CD4-positive, alpha-beta T cell (primary cell): ENCODE results near the gene MFN2. TPM values are rescaled to one million over a fixed set of nuclear protein-coding genes. Genes with fewer than 3 reads are reported as not detected.

Experiments used
- ATAC-seq: fragments of 200-7000 bp; cut with Tn5 transposase; one replicate; pipeline ENCODE4 v1.10.0; 2022; ENCODE audit warnings: mild to moderate bottlenecking; ENCODE audit not compliant: poor library complexity
- CTCF ChIA-PET: fragments of 350-600 bp; sonication (Branson Sonifier 250); formaldehyde crosslinking; loops from one replicate; lab custom pipeline; 2021; ENCODE audit warnings: antibody characterized with exemption, inconsistent platforms; lab: Charles Lee
- POLR2A ChIA-PET: fragments of 350-600 bp; sonication (Branson Sonifier 250); formaldehyde crosslinking; loops from one replicate; lab custom pipeline; 2021; ENCODE audit warnings: antibody characterized with exemption, inconsistent platforms; lab: Charles Lee
- DNase-seq, 14 experiments: peaks; one replicate each; pipeline ENCODE4 v3.0.0-alpha.2; 2013 to 2020; ENCODE audit warnings: mixed read lengths in 2 of 14
- H3K27ac ChIP-seq, 2 donors: one replicate each; pipeline versions ENCODE4 v1.5.1 to v1.7.0; 2013; ENCODE audit warnings: low read length in 2 of 2, low read depth in 1 of 2, mild to moderate bottlenecking in 1 of 2
- H3K27me3 ChIP-seq, 2 experiments: 1 replicate in 1 of 2; 2 replicates in 1 of 2; pipeline versions ENCODE4 v1.6.1 to v1.7.0; 2013; ENCODE audit warnings: low read length in 2 of 2, control low read depth in 1 of 2, mild to moderate bottlenecking in 1 of 2, moderate library complexity in 1 of 2; ENCODE audit not compliant: insufficient read depth in 2 of 2, control insufficient read depth in 1 of 2
- H3K36me3 ChIP-seq: one replicate; pipeline ENCODE4 v1.6.1; 2013; ENCODE audit warnings: low read length, control low read depth; ENCODE audit not compliant: insufficient read depth
- H3K4me1 ChIP-seq: one replicate; pipeline ENCODE4 v1.6.1; 2013; ENCODE audit warnings: low read length, control low read depth; ENCODE audit not compliant: insufficient read depth
- H3K4me3 ChIP-seq: one replicate; pipeline ENCODE4 v1.5.1; 2013; ENCODE audit warnings: mild to moderate bottlenecking, low read length, moderate library complexity
- H3K9me3 ChIP-seq, 2 experiments: 1 replicate in 1 of 2; 2 replicates in 1 of 2; pipeline versions ENCODE4 v1.6.1 to v1.7.0; 2013; ENCODE audit warnings: low read length in 2 of 2, mild to moderate bottlenecking in 2 of 2, control low read depth in 1 of 2, moderate library complexity in 1 of 2; ENCODE audit not compliant: control insufficient read depth in 1 of 2, insufficient read depth in 1 of 2
- H3K27ac Mint-ChIP-seq: one replicate; pipeline ENCODE4 v1.8.0; 2020; ENCODE audit warnings: mixed read lengths
- H3K27me3 Mint-ChIP-seq: one replicate; pipeline ENCODE4 v1.8.0; 2021; ENCODE audit warnings: mixed read lengths
- H3K36me3 Mint-ChIP-seq: one replicate; pipeline ENCODE4 v1.8.0; 2021; ENCODE audit warnings: low read depth, mixed read lengths
- H3K4me1 Mint-ChIP-seq: one replicate; pipeline ENCODE4 v1.8.0; 2021; ENCODE audit warnings: low read depth, mixed read lengths
- H3K4me3 Mint-ChIP-seq: one replicate; pipeline ENCODE4 v1.8.0; 2020; ENCODE audit warnings: mild to moderate bottlenecking, mixed read lengths
- H3K9me3 Mint-ChIP-seq: one replicate; pipeline ENCODE4 v1.8.0; 2020; ENCODE audit warnings: mixed read lengths
- CTCF ChIP-seq: fragments of 200-600 bp; IDR thresholded peaks from one replicate; pipeline ENCODE4 v1.8.0; 2022; ENCODE audit warnings: antibody characterized with exemption, mild to moderate bottlenecking
- intact Hi-C, 2 experiments: fragments of 100-400 bp; cut with DNase I in 1 of 2; cut with micrococcal nuclease in 1 of 2; formaldehyde crosslinking; loops; one replicate each; pipeline versions ENCODE4 v1.15.1 to v1.9.0; 2023 to 2025; cut with DNase I, micrococcal nuclease
- total RNA-seq, 174 experiments: library from RNA in 2 of 174; stranded (reverse) in 2 of 174; gene quantifications; one replicate each; pipeline ENCODE4 v1.2.3 and lab custom pipeline; 2021 to 2026

MFN2 gene
- total RNA-seq, 2 experiments from 2014 or later, result 33.0 to 38.1 TPM

GRCh38 chr1:12047120-12047876 lies 67.1 kb downstream of the MFN2 start:
- H3K27me3 ChIP-seq, result no peaks in the 10 kb centered on the region
- H3K36me3 Mint-ChIP-seq, result no peaks in the 10 kb centered on the region
- ATAC-seq (peak; percentile 56), DNase-seq (peak in 6 of 14 experiments; percentile 13 to 68 (median 38))
- H3K27ac ChIP-seq, result no peak overlapping the region
- no peak for TF ChIP-seq CTCF
- H3K9me3 ChIP-seq, result no peaks in the 10 kb centered on the region
- ChIA-PET CTCF (no interaction called here), POLR2A (no interaction called here)
- no peaks in the 10 kb centered on the region for H3K9me3 Mint-ChIP-seq
- H3K27ac Mint-ChIP-seq, result no peak overlapping the region
- H3K4me3 Mint-ChIP-seq, result no peak overlapping the region
- H3K4me1 ChIP-seq, result peaks cover 27% of the 10 kb centered on the region
- H3K4me3 ChIP-seq, result peak overlapping the region; percentile 28
- no peaks in the 10 kb centered on the region for H3K27me3 Mint-ChIP-seq
- no peaks in the 10 kb centered on the region for H3K36me3 ChIP-seq
- intact Hi-C loops, result no loop called here
- H3K4me1 Mint-ChIP-seq, result no peaks in the 10 kb centered on the region

- Histone ChIP-seq H3K4me1 (peaks cover 29% of the 10 kb centered on the region), H3K27ac (no peak overlapping the region), H3K9me3 (no peaks in the 10 kb centered on the region), H3K27me3 (no peaks in the 10 kb centered on the region), H3K4me3 (no peak overlapping the region), H3K36me3 (no peaks in the 10 kb centered on the region)
- H3K4me1 Mint-ChIP-seq, result no peaks in the 10 kb centered on the region
- H3K9me3 Mint-ChIP-seq, result no peaks in the 10 kb centered on the region
- H3K36me3 Mint-ChIP-seq, result no peaks in the 10 kb centered on the region
- ChIA-PET POLR2A (no interaction called here), CTCF (no interaction called here)
- intact Hi-C loops, result no loop called here
- TF ChIP-seq CTCF, result no peak
- DNase-seq (no peak), ATAC-seq (no peak)
- no peaks in the 10 kb centered on the region for H3K27me3 Mint-ChIP-seq
- H3K27ac Mint-ChIP-seq, result no peak overlapping the region
- no peak overlapping the region for H3K4me3 Mint-ChIP-seq
Measured at GRCh38 chr1:12048372-12048771, 68.1 kb downstream of the MFN2 start.

- no peak for DNase-seq
- H3K4me3 ChIP-seq, result no peak overlapping the region
- H3K27ac Mint-ChIP-seq, result no peak overlapping the region
- no peaks in the 10 kb centered on the region for H3K9me3 ChIP-seq
- no peaks in the 10 kb centered on the region for H3K36me3 Mint-ChIP-seq
- no peaks in the 10 kb centered on the region for H3K27me3 Mint-ChIP-seq
- no peaks in the 10 kb centered on the region for H3K9me3 Mint-ChIP-seq
- H3K36me3 ChIP-seq, result no peaks in the 10 kb centered on the region
- H3K4me1 Mint-ChIP-seq, result no peaks in the 10 kb centered on the region
- H3K27ac ChIP-seq, result no peak overlapping the region
- no peak for TF ChIP-seq CTCF
- intact Hi-C loops, result no loop called here
- CTCF ChIA-PET, result no interaction called here
- H3K4me3 Mint-ChIP-seq, result no peak overlapping the region
- ATAC-seq, result no peak
- POLR2A ChIA-PET, result no interaction called here
- H3K4me1 ChIP-seq, result peaks cover 26% of the 10 kb centered on the region
- no peaks in the 10 kb centered on the region for H3K27me3 ChIP-seq
Measured at GRCh38 chr1:12049616-12050015, 69.4 kb downstream of the MFN2 start.
